ENCODE data around the gene SSTR5. TPM values are rescaled to one million over a fixed set of nuclear protein-coding genes. Genes with fewer than 3 reads are reported as not detected.

SSTR5 gene
- total RNA-seq, 6 donors from 2014 or later: not detected

GRCh38 chr16:1050921-1051320 is 21.6 kb upstream of the SSTR5 start:
- peaks cover 0 to 8% (median 0%) of the 10 kb centered on the region in 4 donors for H3K27me3 ChIP-seq
- ATAC-seq (ENCODE audit: low FRiP score in 2 of 2): no peak

GRCh38 chr16:1051446-1051845 is 21.1 kb upstream of the SSTR5 start:
- Histone ChIP-seq H3K36me3 (no peaks in the 10 kb centered on the region), H3K9me3 (peaks cover 0 to 3% (median 0%) of the 10 kb centered on the region in 4 donors), H3K27me3 (peaks cover 0 to 5% (median 0%) of the 10 kb centered on the region in 4 donors), H3K4me3 (no peak overlapping the region), H3K4me1 (peaks cover 0 to 4% (median 0%) of the 10 kb centered on the region in 4 donors), H3K27ac (no peak overlapping the region)
- WGBS, 2 donors: 92 to 94% methylated on average over 17 of the region's 17 CpGs
- TF ChIP-seq EP300 (IDR thresholded peaks at IDR 0.05) (no peak), POLR2A (IDR thresholded peaks at IDR 0.05) (no peak), POLR2AphosphoS5 (IDR thresholded peaks at IDR 0.05) (no peak), CTCF (IDR thresholded peaks at IDR 0.05) (no peak)
- no peak for ATAC-seq (ENCODE audit: low FRiP score in 2 of 2)
- peak in 1 of 2 donors; percentile 63 for DNase-seq

More at GRCh38 chr16:1050921-1051320, 21.6 kb upstream of the SSTR5 start:
- no peaks in the 10 kb centered on the region for H3K9me3 ChIP-seq
- peak in 1 of 2 donors; percentile 53 for DNase-seq
- H3K4me3 ChIP-seq: no peak overlapping the region
- WGBS, 2 donors: 65 to 73% methylated on average over 9 to 14 of the region's 15 CpGs
- no peaks in the 10 kb centered on the region for H3K36me3 ChIP-seq
- H3K27ac ChIP-seq: no peak overlapping the region
- H3K4me1 ChIP-seq: peaks cover 0 to 4% (median 0%) of the 10 kb centered on the region in 4 donors
- TF ChIP-seq CTCF (IDR thresholded peaks at IDR 0.05): no peak

GRCh38 chr16:1052721-1053120 is 19.8 kb upstream of the SSTR5 start:
- no peak overlapping the region for H3K27ac ChIP-seq
- H3K27me3 ChIP-seq: peaks cover 0 to 5% (median 0%) of the 10 kb centered on the region in 4 donors
- ATAC-seq (ENCODE audit: low FRiP score in 2 of 2) (no peak), DNase-seq (peak in 1 of 2 donors; percentile 70)
- H3K4me1 ChIP-seq: peaks cover 0 to 4% (median 0%) of the 10 kb centered on the region in 4 donors
- peaks cover 0 to 7% (median 0%) of the 10 kb centered on the region in 4 donors for H3K9me3 ChIP-seq
- H3K36me3 ChIP-seq: no peaks in the 10 kb centered on the region
- TF ChIP-seq POLR2A (IDR thresholded peaks at IDR 0.05) (no peak), EP300 (IDR thresholded peaks at IDR 0.05) (no peak), CTCF (IDR thresholded peaks at IDR 0.05) (no peak), POLR2AphosphoS5 (IDR thresholded peaks at IDR 0.05) (no peak)
- H3K4me3 ChIP-seq: no peak overlapping the region
- WGBS, 2 donors: 93 to 100% methylated on average over 2 to 8 of the region's 9 CpGs

- ATAC-seq (ENCODE audit: low FRiP score in 2 of 2) (no peak), DNase-seq (peak in 1 of 2 donors; percentile 71)
- Histone ChIP-seq H3K9me3 (peaks cover 0 to 7% (median 0%) of the 10 kb centered on the region in 4 donors), H3K4me3 (no peak overlapping the region), H3K36me3 (no peaks in the 10 kb centered on the region), H3K27ac (no peak overlapping the region), H3K27me3 (peaks cover 0 to 9% (median 0%) of the 10 kb centered on the region in 4 donors), H3K4me1 (peaks cover 0 to 4% (median 0%) of the 10 kb centered on the region in 4 donors)
- no peak for TF ChIP-seq POLR2A (IDR thresholded peaks at IDR 0.05)
- TF ChIP-seq EP300 (IDR thresholded peaks at IDR 0.05): no peak
- TF ChIP-seq CTCF (IDR thresholded peaks at IDR 0.05): no peak
- no peak for TF ChIP-seq POLR2AphosphoS5 (IDR thresholded peaks at IDR 0.05)
- WGBS, 2 donors: 72% methylated on average over 13 of the region's 14 CpGs; no CpG with 5 or more reads in 1 of the 2 donors
Measured at GRCh38 chr16:1053121-1053521, 19.4 kb upstream of the SSTR5 start.

Measured in upper lobe of left lung (tissue), 6 donors.